Glutamatergic neuron (in vitro differentiated cells): Measurements from ENCODE around the gene EDN1. TPM values are rescaled to one million over a fixed set of nuclear protein-coding genes. Genes with fewer than 3 reads are reported as not detected.
"Not testable (repeated sequence)": the region's sequence is repeated elsewhere in the genome, so short reads cannot be mapped to it uniquely, and the experiment has no call there.

Experiments used
- DNase-seq: peaks from one replicate; pipeline ENCODE4 v3.0.0; 2022
- H3K27ac Mint-ChIP-seq: one replicate; pipeline ENCODE4 v1.8.0; 2020; ENCODE audit warnings: mild to moderate bottlenecking, mixed read lengths, inconsistent platforms; ENCODE audit not compliant: unreplicated experiment
- H3K27me3 Mint-ChIP-seq: one replicate; pipeline ENCODE4 v1.8.0; 2020; ENCODE audit warnings: mild to moderate bottlenecking, moderate library complexity, mixed read lengths, inconsistent platforms; ENCODE audit not compliant: unreplicated experiment
- H3K36me3 Mint-ChIP-seq: one replicate; pipeline ENCODE4 v1.8.0; 2020; ENCODE audit warnings: mild to moderate bottlenecking, mixed read lengths, inconsistent platforms; ENCODE audit not compliant: unreplicated experiment
- H3K4me1 Mint-ChIP-seq: one replicate; pipeline ENCODE4 v1.8.0; 2020; ENCODE audit warnings: mild to moderate bottlenecking, low read depth, mixed read lengths, inconsistent platforms; ENCODE audit not compliant: unreplicated experiment
- H3K4me3 Mint-ChIP-seq: one replicate; pipeline ENCODE4 v1.8.0; 2020; ENCODE audit warnings: mild to moderate bottlenecking, mixed read lengths, inconsistent platforms; ENCODE audit not compliant: unreplicated experiment
- H3K9me3 Mint-ChIP-seq: one replicate; pipeline ENCODE4 v1.8.0; 2020; ENCODE audit warnings: mild to moderate bottlenecking, moderate library complexity, mixed read lengths, inconsistent platforms; ENCODE audit not compliant: unreplicated experiment
- total RNA-seq: library from RNA; stranded (reverse); fragmentation: NEBNext Ultra II Directional; extraction: Animal tissue kit (Norgen Biotek cat#: 25700); gene quantifications from one replicate; pipeline ENCODE4 v1.2.1, GENCODE V29; 2021; ENCODE audit not compliant: unreplicated experiment
- TF ChIP-seq, protein P1 (sequence below): fragments of 200-600 bp; sonication (generic); IDR thresholded peaks from one replicate; pipeline ENCODE4 v1.5.0; 2021; ENCODE audit not compliant: partially characterized antibody, unreplicated experiment

EDN1 gene
- total RNA-seq, 1 donor from 2014 or later = 0.54 TPM

DNA sequence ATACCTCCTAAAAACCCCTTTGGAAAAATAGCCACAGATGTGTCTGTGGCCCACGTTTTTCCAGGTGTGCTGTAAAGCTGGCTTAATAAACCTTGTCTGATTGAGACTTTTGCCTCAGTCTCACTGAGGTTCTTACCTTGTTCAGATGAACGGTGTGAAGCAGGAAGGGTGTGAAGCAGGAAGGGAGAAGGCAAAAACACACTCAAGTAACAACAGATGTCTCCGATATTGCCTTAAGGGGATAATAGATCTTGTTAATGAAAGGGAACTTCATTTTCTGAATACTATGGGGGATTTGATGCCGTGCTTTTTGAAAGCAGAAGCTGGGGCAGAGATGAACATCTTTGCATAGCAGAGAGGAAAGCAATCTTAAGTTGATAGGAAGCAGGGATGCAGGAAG lies 37.8 kb downstream of the EDN1 start:
- DNase-seq = no peak
- Mint-ChIP-seq H3K27ac (no peak overlapping the region), H3K9me3 (peaks cover 2% of the 10 kb centered on the region), H3K36me3 (no peaks in the 10 kb centered on the region), H3K27me3 (no peaks in the 10 kb centered on the region), H3K4me1 (no peaks in the 10 kb centered on the region), H3K4me3 (no peak overlapping the region)
- TF ChIP-seq, protein P1, sequence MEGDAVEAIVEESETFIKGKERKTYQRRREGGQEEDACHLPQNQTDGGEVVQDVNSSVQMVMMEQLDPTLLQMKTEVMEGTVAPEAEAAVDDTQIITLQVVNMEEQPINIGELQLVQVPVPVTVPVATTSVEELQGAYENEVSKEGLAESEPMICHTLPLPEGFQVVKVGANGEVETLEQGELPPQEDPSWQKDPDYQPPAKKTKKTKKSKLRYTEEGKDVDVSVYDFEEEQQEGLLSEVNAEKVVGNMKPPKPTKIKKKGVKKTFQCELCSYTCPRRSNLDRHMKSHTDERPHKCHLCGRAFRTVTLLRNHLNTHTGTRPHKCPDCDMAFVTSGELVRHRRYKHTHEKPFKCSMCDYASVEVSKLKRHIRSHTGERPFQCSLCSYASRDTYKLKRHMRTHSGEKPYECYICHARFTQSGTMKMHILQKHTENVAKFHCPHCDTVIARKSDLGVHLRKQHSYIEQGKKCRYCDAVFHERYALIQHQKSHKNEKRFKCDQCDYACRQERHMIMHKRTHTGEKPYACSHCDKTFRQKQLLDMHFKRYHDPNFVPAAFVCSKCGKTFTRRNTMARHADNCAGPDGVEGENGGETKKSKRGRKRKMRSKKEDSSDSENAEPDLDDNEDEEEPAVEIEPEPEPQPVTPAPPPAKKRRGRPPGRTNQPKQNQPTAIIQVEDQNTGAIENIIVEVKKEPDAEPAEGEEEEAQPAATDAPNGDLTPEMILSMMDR = no peak

DNA sequence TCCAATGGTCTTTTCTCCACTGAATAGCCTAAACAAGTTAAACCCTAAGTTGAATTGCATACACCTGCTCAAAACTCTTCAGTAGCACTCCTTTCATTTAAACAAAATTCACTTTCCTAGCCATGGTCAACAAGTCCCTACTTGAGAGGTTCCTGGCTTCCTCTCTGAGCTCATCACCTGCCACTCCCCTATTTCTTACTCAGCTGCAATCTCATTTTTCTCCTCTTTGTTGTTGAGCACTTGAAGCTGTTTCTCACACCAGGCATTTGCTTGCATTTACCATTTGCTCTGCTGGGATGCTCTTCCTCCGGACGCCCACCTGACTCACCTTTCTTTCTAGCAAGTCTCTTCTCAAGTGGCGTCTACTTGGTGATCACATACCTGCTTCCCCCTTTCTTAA lies 38.5 kb downstream of the EDN1 start:
- no peak for DNase-seq
- TF ChIP-seq, protein P1 = no peak
- H3K27me3 Mint-ChIP-seq = no peaks in the 10 kb centered on the region
- H3K27ac Mint-ChIP-seq = no peak overlapping the region
- no peaks in the 10 kb centered on the region for H3K4me1 Mint-ChIP-seq
- no peak overlapping the region for H3K4me3 Mint-ChIP-seq
- H3K36me3 Mint-ChIP-seq = no peaks in the 10 kb centered on the region
- peaks cover 2% of the 10 kb centered on the region for H3K9me3 Mint-ChIP-seq

DNA sequence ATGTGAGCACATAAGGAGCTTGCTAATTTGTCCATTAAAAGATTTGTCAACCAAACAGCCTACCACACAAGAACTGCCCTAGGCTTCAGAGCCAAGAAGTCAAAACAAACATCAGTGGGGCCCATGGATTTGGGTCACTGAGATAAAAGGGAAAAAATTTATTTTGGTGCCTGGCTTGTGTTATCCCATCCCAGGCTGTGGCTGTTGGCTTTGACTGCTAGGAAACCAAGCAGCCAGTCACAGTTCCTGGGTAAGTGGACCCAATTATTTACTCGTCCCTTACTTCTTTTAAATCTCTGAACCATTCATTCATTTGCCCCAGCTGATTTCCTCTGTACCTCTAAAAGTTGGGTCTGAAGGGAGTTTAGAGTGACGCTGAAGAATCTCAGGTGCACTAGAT lies 41.3 kb downstream of the EDN1 start:
- Mint-ChIP-seq H3K4me3 (no peak overlapping the region), H3K4me1 (no peaks in the 10 kb centered on the region), H3K36me3 (no peaks in the 10 kb centered on the region), H3K27me3 (no peaks in the 10 kb centered on the region), H3K9me3 (peaks cover 2% of the 10 kb centered on the region), H3K27ac (no peak overlapping the region)
- DNase-seq = no peak
- TF ChIP-seq, protein P1 = no peak

DNA sequence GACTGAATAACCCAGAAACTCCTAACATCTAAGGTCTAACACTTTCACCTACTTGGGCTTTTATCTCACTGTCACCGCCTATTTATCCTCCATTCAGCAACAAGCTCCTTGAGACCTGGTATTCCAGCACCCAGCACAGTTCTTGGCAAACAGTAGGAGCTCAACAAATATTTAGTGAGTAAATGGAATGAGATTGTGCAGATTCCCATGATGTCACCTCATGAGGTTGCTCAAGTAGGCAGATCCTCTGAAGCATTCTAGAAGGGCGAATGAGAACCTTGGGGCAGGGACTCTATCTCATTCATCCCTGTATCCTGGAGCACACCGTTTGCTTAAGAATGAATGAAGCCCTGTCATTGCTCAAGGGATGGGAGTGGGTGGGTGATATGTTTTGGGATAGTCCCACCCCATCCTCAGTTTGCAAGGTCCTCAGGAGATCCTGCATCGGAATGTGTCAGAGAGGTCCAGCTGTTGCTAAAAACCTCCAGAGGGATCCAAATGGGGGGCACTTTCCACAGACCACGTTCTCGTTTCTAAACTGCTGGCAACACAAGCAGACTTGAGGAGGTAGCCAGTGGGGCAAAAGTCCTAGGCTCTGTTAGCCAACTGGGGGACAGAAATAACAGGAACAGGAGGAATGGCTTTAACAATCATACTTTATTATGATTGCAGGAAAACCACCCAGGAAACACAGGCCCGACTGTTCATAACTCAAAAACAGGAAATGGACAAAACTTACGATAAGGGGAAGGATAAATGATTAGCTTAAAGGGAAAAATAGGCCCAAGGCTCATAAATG lies 42.0 kb downstream of the EDN1 start:
- DNase-seq = no peak
- Mint-ChIP-seq H3K27me3 (no peaks in the 10 kb centered on the region), H3K9me3 (peaks cover 2% of the 10 kb centered on the region), H3K27ac (no peak overlapping the region), H3K36me3 (no peaks in the 10 kb centered on the region), H3K4me3 (no peak overlapping the region), H3K4me1 (no peaks in the 10 kb centered on the region)
- TF ChIP-seq, protein P1 = no peak

DNA sequence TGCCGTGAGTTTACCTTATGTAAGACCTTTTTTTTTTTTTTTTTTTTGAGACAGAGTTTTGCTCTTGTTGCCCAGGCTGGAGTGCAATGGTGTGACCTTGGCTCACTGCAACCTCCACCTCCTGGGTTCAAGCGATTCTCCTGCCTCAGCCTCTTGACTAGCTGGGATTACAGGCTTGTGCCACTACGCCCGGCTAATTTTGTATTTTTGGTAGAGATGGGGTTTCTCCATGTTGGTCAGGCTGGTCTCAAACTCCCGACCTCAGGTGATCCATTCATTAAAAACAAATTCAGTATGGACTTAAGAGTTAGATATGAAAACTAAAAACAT lies 42.6 kb downstream of the EDN1 start:
- not testable (repeated sequence) for H3K4me3 Mint-ChIP-seq, H3K27ac Mint-ChIP-seq, H3K36me3 Mint-ChIP-seq, DNase-seq, H3K4me1 Mint-ChIP-seq, H3K27me3 Mint-ChIP-seq, H3K9me3 Mint-ChIP-seq
